NOMO-1 treated with dmso at 0.1 percent for 144 hours (cell line): ENCODE measurements around the gene GREB1L.

Source experiments
- DNase-seq: peaks from one replicate; lab custom pipeline; 2025; ENCODE audit not compliant: unreplicated experiment; lab: John Stamatoyannopoulos, UW

The GREB1L gene

DNA sequence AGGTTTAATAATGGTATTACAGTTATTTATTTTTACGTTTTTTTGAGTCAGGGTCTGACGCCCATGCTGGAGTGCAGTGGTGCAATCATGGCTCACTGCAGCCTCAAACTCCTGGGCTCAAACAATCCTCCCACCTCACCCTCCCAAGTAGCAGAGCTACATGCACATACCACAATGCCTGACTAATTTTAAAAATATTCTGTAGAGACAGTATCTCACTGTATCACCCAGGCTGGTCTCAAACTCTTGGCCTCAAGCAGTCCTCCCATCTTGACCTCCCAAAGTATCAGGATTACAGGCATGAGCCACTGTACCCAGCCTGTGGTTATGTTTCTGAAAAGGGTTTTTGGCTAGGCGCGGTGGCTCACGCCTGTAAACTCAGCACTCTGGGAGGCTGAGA, 237.7 kb downstream of the GREB1L start:
- no peak for DNase-seq

DNA sequence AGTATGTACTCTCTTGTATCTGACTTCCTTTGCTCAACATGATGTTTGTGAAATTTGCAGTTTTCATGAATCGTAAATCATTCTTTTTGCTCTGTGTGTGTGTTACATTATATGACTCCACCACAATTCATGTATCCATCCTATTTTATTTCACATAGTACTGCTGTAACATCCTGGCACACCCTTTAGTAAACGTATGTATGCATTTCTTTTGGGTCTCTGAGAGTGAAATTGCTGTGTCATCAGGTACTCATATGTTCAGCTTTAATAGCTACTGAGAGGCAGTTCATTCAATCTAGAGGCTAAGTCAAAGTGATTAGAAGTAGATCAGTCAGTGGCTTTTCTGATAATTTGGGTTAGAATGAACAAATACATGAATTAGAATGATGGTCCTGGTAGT, 239.7 kb downstream of the GREB1L start:
- DNase-seq, result no peak

GRCh38 chr18:21483051-21483450, 241.0 kb downstream of the GREB1L start:
- DNase-seq, result no peak

GRCh38 chr18:21484851-21485636, 243.0 kb downstream of the GREB1L start:
- DNase-seq, result no peak

- DNase-seq, result no peak
These were observed 244.9 kb downstream of the GREB1L start for GRCh38 chr18:21486905-21487437.

DNA sequence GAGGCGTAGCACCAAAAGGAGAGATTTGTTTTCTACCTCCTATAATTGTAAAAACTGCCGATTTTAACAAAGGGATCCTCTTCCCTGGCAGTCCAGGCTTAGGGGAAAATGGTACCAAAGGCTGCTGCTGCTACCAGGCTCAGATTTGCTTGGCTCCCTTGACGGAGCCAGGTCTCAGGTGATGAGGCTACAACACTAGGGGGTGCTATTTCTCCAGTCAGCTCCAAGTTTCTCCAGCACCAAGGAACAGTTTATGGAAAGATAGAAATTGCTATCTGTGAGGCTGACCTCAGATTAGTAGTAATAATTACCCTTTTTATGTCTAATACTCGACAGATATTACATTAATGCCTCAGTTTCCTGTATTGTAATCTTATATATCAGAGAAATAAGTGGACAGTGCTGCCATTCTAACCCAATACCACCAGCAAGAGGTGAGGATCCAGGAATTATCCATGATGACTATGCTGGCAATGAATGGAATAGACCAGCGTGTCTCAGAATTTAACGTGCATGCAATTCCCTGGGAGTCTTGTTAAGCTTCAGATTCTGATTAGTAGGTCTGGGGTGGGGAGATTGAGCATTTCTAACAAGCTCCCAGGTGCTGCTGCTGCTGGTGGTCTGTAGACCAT, 247.2 kb downstream of the GREB1L start:
- peak; percentile 38 for DNase-seq

DNA sequence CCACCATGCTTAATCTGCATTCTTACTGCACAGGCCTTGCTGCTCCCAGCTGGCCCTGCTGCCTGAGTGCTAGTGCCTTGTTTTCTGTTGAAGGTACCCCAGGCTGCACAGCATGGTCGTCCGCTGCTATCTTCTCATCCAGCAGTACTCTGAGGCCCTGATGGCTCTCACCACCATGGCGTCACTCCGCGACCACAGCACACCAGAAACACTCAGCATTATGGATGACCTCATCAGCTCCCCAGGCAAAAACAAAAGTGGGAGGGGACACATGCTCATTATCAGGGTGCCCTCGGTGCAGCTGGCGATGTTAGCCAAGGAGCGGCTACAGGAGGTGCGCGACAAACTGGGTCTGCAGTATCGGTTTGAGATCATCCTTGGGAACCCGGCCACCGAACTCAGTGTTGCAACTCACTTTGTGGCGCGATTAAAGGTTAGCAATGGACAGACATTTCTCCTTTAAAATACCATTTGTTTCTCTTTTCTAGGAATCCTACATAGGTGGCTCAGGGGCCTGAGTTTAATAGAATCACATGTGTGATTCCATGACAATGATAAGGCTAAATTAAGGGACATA, 248.0 kb downstream of the GREB1L start:
- no peak for DNase-seq

GRCh38 chr18:21490748-21491147, 248.7 kb downstream of the GREB1L start:
- no peak for DNase-seq

DNA sequence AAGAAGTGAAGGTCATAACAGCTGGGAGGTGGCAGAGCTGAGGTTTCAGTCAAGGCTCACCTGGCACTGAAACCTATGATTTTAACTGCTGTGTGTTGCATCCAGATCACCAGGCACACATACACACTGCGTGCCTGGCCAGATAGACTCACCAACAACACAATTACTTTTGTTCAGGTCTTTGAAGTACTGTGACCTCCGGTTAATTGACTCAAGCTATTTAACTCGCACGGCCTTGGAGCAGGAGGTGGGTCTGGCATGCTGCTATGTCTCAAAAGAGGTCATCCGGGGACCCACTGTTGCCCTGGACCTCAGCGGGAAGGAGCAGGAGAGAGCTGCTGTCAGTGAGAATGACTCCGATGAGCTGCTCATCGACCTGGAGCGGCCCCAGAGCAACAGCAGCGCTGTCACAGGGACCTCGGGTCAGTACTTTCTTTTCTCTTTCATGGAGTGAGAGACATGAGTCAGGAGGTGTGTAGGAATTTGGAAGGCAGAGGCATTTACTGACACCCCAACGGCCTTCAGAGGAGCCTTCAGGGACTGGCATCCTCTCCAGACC, 254.3 kb downstream of the GREB1L start:
- DNase-seq, result no peak

GRCh38 chr18:21499997-21500396, 258.0 kb downstream of the GREB1L start:
- no peak for DNase-seq

DNA sequence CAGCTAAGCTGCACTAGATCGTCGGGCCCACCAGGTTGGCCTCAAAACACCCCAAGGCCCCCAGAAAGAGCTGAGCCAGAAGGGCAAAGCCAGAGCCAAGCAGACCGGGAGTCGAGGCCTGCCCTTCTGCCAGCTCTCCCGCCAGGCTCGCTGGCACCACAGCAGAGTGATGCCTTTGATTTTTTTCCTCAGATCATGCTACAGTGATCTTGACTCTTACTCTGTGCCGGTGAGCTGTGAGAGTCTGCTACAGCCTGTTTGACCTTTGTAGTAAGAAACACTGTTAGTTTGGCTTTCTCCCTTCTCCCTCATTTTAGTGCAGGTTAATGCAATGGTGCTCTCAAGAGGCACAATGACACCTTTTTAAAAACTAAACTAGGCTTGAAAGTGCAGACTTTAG, 260.6 kb downstream of the GREB1L start:
- no peak for DNase-seq

DNA sequence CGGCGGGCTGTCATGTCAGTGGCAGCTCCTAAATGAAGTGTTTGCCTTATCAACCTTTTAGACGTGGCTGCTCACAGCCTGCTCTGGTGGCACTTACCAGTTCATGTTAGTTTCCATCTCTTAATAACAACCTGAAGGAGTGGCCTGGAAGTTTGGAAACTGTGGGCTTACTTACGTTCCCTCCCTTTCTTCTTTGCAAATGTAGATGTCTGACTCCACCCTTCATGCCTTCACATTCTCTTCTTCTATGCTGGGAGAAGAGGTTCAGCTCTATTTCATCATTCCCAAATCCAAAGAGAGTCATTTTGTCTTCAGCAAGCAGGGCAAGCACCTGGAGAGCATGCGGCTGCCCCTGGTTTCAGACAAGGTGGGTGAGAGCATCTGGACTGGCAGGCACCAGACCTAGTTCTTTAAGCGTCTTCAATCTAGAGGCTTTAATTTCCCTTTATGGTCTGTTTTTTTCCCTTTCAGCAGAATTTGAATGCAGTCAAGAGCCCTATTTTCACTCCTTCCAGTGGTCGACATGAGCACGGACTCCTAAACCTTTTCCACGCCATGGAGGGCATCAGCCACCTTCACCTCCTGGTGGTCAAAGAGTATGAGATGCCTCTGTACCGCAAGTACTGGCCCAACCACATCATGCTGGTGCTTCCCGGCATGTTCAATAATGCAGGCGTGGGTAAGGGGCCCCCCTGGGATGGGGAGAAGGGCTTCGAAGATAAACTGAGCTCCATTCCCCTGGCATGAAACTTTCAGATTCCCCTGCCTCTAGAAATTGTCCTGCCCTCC, 266.1 kb downstream of the GREB1L start:
- DNase-seq, result no peak

DNA sequence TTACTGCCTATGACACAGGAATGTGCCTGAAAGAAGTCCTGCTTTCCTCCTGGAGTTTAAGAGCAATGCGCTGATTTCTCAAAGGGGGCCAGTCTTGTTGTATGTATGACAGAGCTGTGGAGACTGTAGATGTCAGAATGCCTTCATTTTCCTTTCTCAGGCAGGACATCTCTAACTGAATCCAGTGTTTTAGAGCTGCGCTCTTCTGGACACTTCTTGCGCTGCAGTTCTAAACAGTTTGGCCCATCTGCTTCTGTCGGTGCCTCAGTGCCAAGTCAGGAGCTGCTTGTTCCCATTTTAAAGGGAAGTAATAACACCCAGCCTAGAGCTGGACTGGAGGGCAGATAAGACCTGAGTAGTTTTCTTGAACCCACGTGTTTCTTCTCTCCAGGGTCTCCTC, 267.0 kb downstream of the GREB1L start:
- DNase-seq, result no peak

GRCh38 chr18:21513292-21513691, 271.3 kb downstream of the GREB1L start:
- DNase-seq, result no peak

DNA sequence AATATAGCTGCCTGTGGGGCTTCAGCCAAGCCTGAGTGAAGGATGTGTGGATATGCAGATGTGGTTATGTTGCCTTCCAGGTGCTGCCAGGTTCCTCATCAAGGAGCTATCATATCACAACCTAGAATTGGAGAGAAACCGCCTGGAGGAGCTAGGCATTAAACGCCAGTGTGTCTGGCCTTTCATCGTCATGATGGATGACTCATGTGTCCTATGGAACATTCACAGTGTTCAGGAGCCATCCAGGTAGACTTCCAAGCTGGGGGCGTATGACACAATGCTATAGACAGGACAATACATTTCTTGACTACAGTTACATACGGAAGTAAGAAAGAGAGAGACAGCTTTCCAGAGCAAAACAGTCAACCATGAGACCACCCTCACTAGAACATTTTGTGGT, 271.7 kb downstream of the GREB1L start:
- DNase-seq, result no peak

DNA sequence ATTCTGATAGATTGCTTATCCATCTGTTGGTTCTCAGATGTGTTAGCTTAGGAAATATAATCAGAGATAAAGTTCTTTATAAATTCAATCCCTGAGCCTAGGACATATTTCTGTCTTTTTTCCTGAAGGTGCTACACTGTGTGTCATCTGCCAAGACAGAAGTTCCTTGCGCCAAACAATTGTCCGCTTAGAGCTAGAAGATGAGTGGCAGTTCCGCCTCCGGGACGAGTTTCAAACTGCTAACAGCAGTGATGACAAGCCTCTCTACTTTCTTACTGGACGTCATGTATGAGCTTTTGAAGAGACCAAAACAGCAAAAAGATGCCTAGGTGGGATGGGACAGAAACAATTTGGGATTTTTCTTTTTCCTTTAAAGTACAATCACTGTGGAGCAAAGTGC, 280.5 kb downstream of the GREB1L start:
- DNase-seq, result no peak

DNA sequence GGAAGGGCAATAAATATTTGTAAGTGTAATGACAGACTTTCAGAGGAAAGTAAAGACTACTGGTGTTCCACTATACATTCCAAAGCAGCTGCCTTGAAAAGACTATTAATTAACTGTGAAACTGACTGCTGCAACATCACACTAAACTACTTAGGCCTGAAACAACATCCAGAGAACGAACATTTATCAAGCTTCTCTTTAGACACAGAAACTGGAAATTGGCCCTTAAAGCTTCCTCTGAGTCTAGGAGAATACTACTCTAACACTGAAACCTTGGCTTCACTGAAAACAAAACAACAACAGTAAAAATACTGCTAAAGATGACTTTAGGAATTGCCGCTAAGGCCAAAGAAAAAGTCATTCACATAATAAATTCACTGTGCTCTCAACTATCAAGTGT, 283.9 kb downstream of the GREB1L start:
- DNase-seq, result no peak

GRCh38 chr18:21526463-21526862, 284.4 kb downstream of the GREB1L start:
- no peak for DNase-seq

DNA sequence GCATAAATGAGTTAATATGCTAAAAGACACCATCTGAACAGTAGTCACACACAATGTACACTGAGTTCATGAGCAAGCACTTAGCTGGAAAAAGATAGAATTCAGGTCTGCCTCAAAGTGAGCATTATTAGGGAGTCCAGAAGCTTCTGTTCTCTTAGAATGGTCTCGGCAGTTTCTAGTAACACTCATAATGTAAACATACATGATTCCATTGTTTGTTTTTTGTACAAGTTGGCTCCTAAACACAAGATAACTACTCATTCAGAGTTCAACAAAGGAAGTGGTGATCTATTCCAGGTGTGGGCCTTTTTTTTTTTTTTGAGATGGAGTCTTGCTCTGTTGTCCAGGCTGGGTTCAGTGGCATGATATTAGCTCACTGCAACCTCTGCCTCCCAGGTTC, 292.3 kb downstream of the GREB1L start:
- DNase-seq, result no peak

DNA sequence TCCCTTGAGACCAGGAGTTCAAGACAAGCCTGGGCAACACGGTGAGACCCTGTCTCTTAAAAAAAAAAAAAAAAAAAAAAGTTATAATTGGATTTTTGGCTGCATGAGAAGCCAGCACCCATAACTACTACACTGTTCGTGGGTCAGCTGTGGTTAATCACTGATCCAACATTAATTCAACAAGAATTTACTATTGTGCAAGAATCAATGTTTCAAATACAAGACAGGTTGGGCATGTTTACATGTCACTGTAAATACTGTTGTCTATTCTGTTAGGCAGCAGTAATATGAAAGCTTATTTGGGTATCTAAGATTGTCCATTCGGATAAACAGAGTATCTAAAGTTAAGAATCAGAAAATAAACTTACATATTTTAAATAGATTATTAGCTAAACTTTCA, 296.2 kb downstream of the GREB1L start:
- no peak for DNase-seq

DNA sequence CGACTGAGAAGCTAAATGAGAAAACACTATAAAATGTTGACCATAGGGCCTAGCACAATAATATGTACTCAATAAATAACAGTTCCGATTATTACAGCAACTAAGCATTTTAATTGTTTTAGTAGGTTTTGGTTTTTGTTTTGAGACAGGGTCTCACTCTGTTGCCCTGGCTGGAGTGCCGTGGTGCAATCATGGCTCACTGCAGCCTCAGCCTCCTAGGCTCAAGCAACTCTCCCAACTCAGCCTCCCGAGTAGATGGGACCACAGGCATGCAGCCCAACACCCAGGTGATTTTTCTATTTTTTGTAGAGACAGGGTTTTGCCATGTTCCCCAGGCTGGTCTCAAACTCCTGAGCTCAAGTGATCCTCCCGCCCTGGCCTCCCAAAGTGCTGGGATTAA, 304.4 kb downstream of the GREB1L start:
- DNase-seq, result no peak
